GM12878 (cell line): ENCODE results near the gene CKMT2. TPM values are rescaled to one million over a fixed set of nuclear protein-coding genes. Genes with fewer than 3 reads are reported as not detected.

Experiments
- GATAD2B ChIP-seq: fragments of 450-650 bp; conservative IDR thresholded peaks from 2 replicates; pipeline ENCODE4 v1.6.1; 2017; ENCODE audit warnings: low read depth, mild to moderate bottlenecking, moderate library complexity
- IKZF2 ChIP-seq, 2 experiments: fragments of 450-650 bp; IDR thresholded peaks; 2 replicates each; pipeline ENCODE4 v1.6.1; 2017; ENCODE audit warnings: mild to moderate bottlenecking in 2 of 2, moderate library complexity in 2 of 2
- KLF5 ChIP-seq: fragments of 450-650 bp; IDR thresholded peaks from 2 replicates; pipeline ENCODE4 v1.6.1; 2014; ENCODE audit warnings: mild to moderate bottlenecking; ENCODE audit not compliant: partially characterized antibody
- NR2C2 ChIP-seq: IDR thresholded peaks from 2 replicates; pipeline ENCODE4 v1.6.1; 2011; ENCODE audit warnings: borderline replicate concordance, low read depth; ENCODE audit not compliant: control insufficient read depth, insufficient read length
- SIX5 ChIP-seq: IDR thresholded peaks from 2 replicates; pipeline ENCODE4 v1.6.1; 2011; ENCODE audit warnings: mild to moderate bottlenecking, low read depth, low read length, moderate library complexity; ENCODE audit not compliant: severe bottlenecking
- SKIL ChIP-seq: fragments of 450-650 bp; IDR thresholded peaks from 2 replicates; pipeline ENCODE4 v1.6.1; 2017; ENCODE audit warnings: mild to moderate bottlenecking, low read depth, inconsistent platforms; ENCODE audit not compliant: poor library complexity, severe bottlenecking
- SMAD5 ChIP-seq: IDR thresholded peaks from 2 replicates; pipeline ENCODE4 v1.6.1; 2016; ENCODE audit warnings: antibody characterized with exemption, low read depth
- SPI1 ChIP-seq: IDR thresholded peaks from 2 replicates; pipeline ENCODE4 v1.6.1; 2011; ENCODE audit warnings: low read depth, mild to moderate bottlenecking, low read length, moderate library complexity, borderline replicate concordance; ENCODE audit not compliant: insufficient read depth
- YBX1 ChIP-seq: fragments of 450-650 bp; IDR thresholded peaks from 2 replicates; pipeline ENCODE4 v1.6.1; 2016; ENCODE audit warnings: antibody characterized with exemption
- ZNF24 ChIP-seq: fragments of 450-650 bp; IDR thresholded peaks from 2 replicates; pipeline ENCODE4 v1.6.1; 2017; ENCODE audit warnings: antibody characterized with exemption, mild to moderate bottlenecking
- ZNF592 ChIP-seq: fragments of 450-650 bp; IDR thresholded peaks from 2 replicates; pipeline ENCODE4 v1.6.1; 2017; ENCODE audit warnings: mild to moderate bottlenecking, moderate library complexity
- polyA plus RNA-seq, 11 experiments: library from polyadenylated mRNA; depleted of rRNA in 4 of 11; unstranded in 6 of 11; stranded (reverse) in 5 of 11; fragments of >200 nt; fragmentation: Nextera tagmentation in 4 of 11; fragmentation: Illumina TruSeq in 1 of 11; extraction: Ambion mirVana in 4 of 11; extraction: Trizol in 1 of 11; gene quantifications; 1 replicate in 1 of 11; 2 replicates in 10 of 11; pipeline versions ENCODE4 v1.2.1 to v1.2.3, GENCODE V29; 2011 to 2016; ENCODE audit warnings: inconsistent platforms in 2 of 11, missing spikeins in 2 of 11, low read depth in 1 of 11
- total RNA-seq, 4 experiments: library from RNA; depleted of rRNA in 3 of 4; stranded (reverse); fragments of >200 nt in 3 of 4; fragmentation: Illumina TruSeq in 1 of 4; extraction: Trizol in 1 of 4; gene quantifications; 2 replicates each; pipeline versions ENCODE4 v1.2.1 to v1.2.3, GENCODE V29; 2013 to 2021
- TF ChIP-seq, protein P1 (sequence below): IDR thresholded peaks from 2 replicates; pipeline ENCODE4 v1.6.1; 2012; ENCODE audit warnings: low read length, inconsistent platforms

Gene CKMT2
- total and polyA plus RNA-seq, 10 of the 15 experiments (the other 5 are each of a cell fraction or from before 2014, with no cell fraction given): 0.70 to 1.2 TPM; not detected in 8

- TF ChIP-seq, protein P1, sequence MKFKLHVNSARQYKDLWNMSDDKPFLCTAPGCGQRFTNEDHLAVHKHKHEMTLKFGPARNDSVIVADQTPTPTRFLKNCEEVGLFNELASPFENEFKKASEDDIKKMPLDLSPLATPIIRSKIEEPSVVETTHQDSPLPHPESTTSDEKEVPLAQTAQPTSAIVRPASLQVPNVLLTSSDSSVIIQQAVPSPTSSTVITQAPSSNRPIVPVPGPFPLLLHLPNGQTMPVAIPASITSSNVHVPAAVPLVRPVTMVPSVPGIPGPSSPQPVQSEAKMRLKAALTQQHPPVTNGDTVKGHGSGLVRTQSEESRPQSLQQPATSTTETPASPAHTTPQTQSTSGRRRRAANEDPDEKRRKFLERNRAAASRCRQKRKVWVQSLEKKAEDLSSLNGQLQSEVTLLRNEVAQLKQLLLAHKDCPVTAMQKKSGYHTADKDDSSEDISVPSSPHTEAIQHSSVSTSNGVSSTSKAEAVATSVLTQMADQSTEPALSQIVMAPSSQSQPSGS: no peak
- TF ChIP-seq IKZF2 (IDR thresholded peaks at IDR 0.05) (no peak), SMAD5 (no peak), NR2C2 (no peak), ZNF592 (no peak), SIX5 (no peak), KLF5 (no peak), SPI1 (no peak), GATAD2B (no peak), ZNF24 (no peak), SKIL (no peak), YBX1 (no peak)
- TF ChIP-seq, all 136 proteins: peak for 0
These were observed 6.8 kb upstream of the CKMT2 start (continued) for GRCh38 chr5:81226286-81226685.
